CD14-positive monocyte (primary cell): ENCODE measurements around the gene WNT7B. TPM values are rescaled to one million over a fixed set of nuclear protein-coding genes. Genes with fewer than 3 reads are reported as not detected.

Experiments used
- DNase-seq, 3 donors: peaks; one replicate each; pipeline ENCODE4 v3.0.0-alpha.2; 2011 to 2022
- H2AFZ ChIP-seq: 2 replicates; pipeline ENCODE4 v1.6.0; 2012; ENCODE audit warnings: mild to moderate bottlenecking, low read depth, low read length, inconsistent platforms; ENCODE audit not compliant: insufficient read depth, poor library complexity, severe bottlenecking
- H3K27ac ChIP-seq, 2 donors: 1 replicate in 1 of 2; 2 replicates in 1 of 2; pipeline ENCODE4 v1.5.1; 2012 to 2013; ENCODE audit warnings: low read length in 2 of 2, control low read depth in 1 of 2, inconsistent platforms in 1 of 2, low read depth in 1 of 2, mild to moderate bottlenecking in 1 of 2
- H3K27me3 ChIP-seq, 2 donors: one replicate each; pipeline versions ENCODE4 v1.6.0 to v1.6.1; 2011 to 2013; ENCODE audit warnings: low read length in 2 of 2; ENCODE audit not compliant: control insufficient read depth in 2 of 2, insufficient read depth in 2 of 2
- H3K36me3 ChIP-seq, 2 donors: replicated peaks in 1 of 2; 1 replicate in 1 of 2; 2 replicates in 1 of 2; pipeline versions ENCODE4 v1.5.1 to v1.6.1; 2012 to 2013; ENCODE audit warnings: low read length in 2 of 2, control low read depth in 1 of 2, inconsistent platforms in 1 of 2, mild to moderate bottlenecking in 1 of 2; ENCODE audit not compliant: insufficient read depth in 2 of 2, control insufficient read depth in 1 of 2
- H3K4me1 ChIP-seq, 2 donors: 1 replicate in 1 of 2; 2 replicates in 1 of 2; pipeline versions ENCODE4 v1.5.1 to v1.6.1; 2012 to 2013; ENCODE audit warnings: low read length in 2 of 2, control low read depth in 1 of 2, inconsistent platforms in 1 of 2, mild to moderate bottlenecking in 1 of 2, moderate library complexity in 1 of 2; ENCODE audit not compliant: insufficient read depth in 2 of 2, control insufficient read depth in 1 of 2
- H3K4me2 ChIP-seq: replicated peaks from 2 replicates; pipeline ENCODE3; 2012; ENCODE audit warnings: low read length, moderate library complexity, mild to moderate bottlenecking; ENCODE audit not compliant: poor library complexity, severe bottlenecking; ENCODE audit errors: extremely low read depth
- H3K4me3 ChIP-seq, 3 experiments: fragments of 200-600 bp in 1 of 3; sonication (generic) in 1 of 3; replicated peaks in 1 of 3; 1 replicate in 2 of 3; 2 replicates in 1 of 3; pipeline ENCODE4 v1.5.1; 2011 to 2013; ENCODE audit warnings: low read length in 3 of 3, mild to moderate bottlenecking in 3 of 3, control low read depth in 2 of 3, low read depth in 2 of 3, inconsistent platforms in 1 of 3, moderate library complexity in 1 of 3
- H3K79me2 ChIP-seq: 2 replicates; pipeline ENCODE4 v1.6.0; 2012; ENCODE audit warnings: mild to moderate bottlenecking, control low read depth, inconsistent platforms, low read length, moderate library complexity; ENCODE audit not compliant: insufficient read depth
- H3K9ac ChIP-seq: 2 replicates; pipeline ENCODE4 v1.6.0; 2017; ENCODE audit warnings: low read length, mild to moderate bottlenecking; ENCODE audit not compliant: insufficient read depth, poor library complexity, severe bottlenecking
- H3K9me3 ChIP-seq, 2 donors: replicated peaks in 1 of 2; 1 replicate in 1 of 2; 2 replicates in 1 of 2; pipeline versions ENCODE4 v1.5.1 to v1.6.1; 2012 to 2013; ENCODE audit warnings: low read length in 2 of 2, control low read depth in 1 of 2; ENCODE audit not compliant: control insufficient read depth in 1 of 2, insufficient read depth in 1 of 2
- H4K20me1 ChIP-seq: 2 replicates; pipeline ENCODE4 v1.6.0; 2012; ENCODE audit warnings: mild to moderate bottlenecking, low read length, control low read depth, moderate library complexity; ENCODE audit not compliant: insufficient read depth
- H3K27ac Mint-ChIP-seq, 7 donors: one replicate each; pipeline ENCODE4 v1.8.0; 2020; ENCODE audit warnings: mild to moderate bottlenecking in 7 of 7, mixed read lengths in 7 of 7, moderate library complexity in 6 of 7, inconsistent platforms in 2 of 7
- H3K27me3 Mint-ChIP-seq, 3 donors: one replicate each; pipeline ENCODE4 v1.8.0; 2021 to 2022; ENCODE audit warnings: low read depth in 3 of 3, mild to moderate bottlenecking in 3 of 3, mixed read lengths in 3 of 3, moderate library complexity in 3 of 3, inconsistent platforms in 1 of 3
- H3K36me3 Mint-ChIP-seq, 2 donors: one replicate each; pipeline ENCODE4 v1.8.0; 2020; ENCODE audit warnings: mixed read lengths in 2 of 2, inconsistent platforms in 1 of 2, mild to moderate bottlenecking in 1 of 2
- H3K4me1 Mint-ChIP-seq: one replicate; pipeline ENCODE4 v1.8.0; 2020; ENCODE audit warnings: mild to moderate bottlenecking, mixed read lengths
- H3K4me3 Mint-ChIP-seq, 2 donors: one replicate each; pipeline ENCODE4 v1.8.0; 2020; ENCODE audit warnings: mild to moderate bottlenecking in 2 of 2, mixed read lengths in 2 of 2, moderate library complexity in 1 of 2
- H3K9me3 Mint-ChIP-seq, 7 donors: one replicate each; pipeline ENCODE4 v1.8.0; 2020 to 2022; ENCODE audit warnings: mixed read lengths in 7 of 7, mild to moderate bottlenecking in 6 of 7, moderate library complexity in 6 of 7, inconsistent platforms in 2 of 7
- WGBS: methylation state at CpG from one replicate; pipeline ENCODE4 v1.1.5; 2013; ENCODE audit warnings: missing lambda C conversion rate; ENCODE audit not compliant: insufficient coverage; 5-methylcytosine and 5-hydroxymethylcytosine counted together
- intact Hi-C, 2 donors: fragments of 100-400 bp; cut with micrococcal nuclease; formaldehyde crosslinking; loops; one replicate each; pipeline versions ENCODE4 v1.15.0 to v1.15.1; 2023
- polyA plus RNA-seq, 3 donors: library from polyadenylated mRNA; depleted of rRNA in 1 of 3; unstranded in 2 of 3; stranded (reverse) in 1 of 3; fragments of 300-500 nt in 2 of 3; fragments of >200 nt in 1 of 3; fragmentation: Illumina TruSeq in 2 of 3; gene quantifications; 1 replicate in 2 of 3; 2 replicates in 1 of 3; pipeline ENCODE4 v1.2.3, GENCODE V29; 2012 to 2021
- TF ChIP-seq, protein P1 (sequence below): fragments of 200-600 bp; IDR thresholded peaks from one replicate; pipeline ENCODE4 v1.8.0; 2022; ENCODE audit warnings: antibody characterized with exemption, mild to moderate bottlenecking

Gene WNT7B
- polyA plus RNA-seq, 3 donors: not detected

GRCh38 chr22:45996241-45997076, 19.5 kb upstream of the WNT7B start:
- H2AFZ ChIP-seq: peak overlapping the region; percentile 65
- H4K20me1 ChIP-seq: no peaks in the 10 kb centered on the region
- H3K27me3 ChIP-seq: no peaks in the 10 kb centered on the region
- peaks cover 0 to 6% (median 0%) of the 10 kb centered on the region in 7 donors for H3K9me3 Mint-ChIP-seq
- WGBS: 23% methylated on average over 29 of the region's 29 CpGs
- no peaks in the 10 kb centered on the region for H3K79me2 ChIP-seq
- no peaks in the 10 kb centered on the region for H3K36me3 Mint-ChIP-seq
- H3K4me2 ChIP-seq: peak overlapping the region; percentile 77
- intact Hi-C loops: loop anchor here (2.0 to 10.0 kb wide), 5 partner anchors 16 to 298 kb away; partner anchors contain the start of gene GTSE1 (in 2 of the 2)
- no peaks in the 10 kb centered on the region for H3K36me3 ChIP-seq
- peak overlapping the region; percentile 97 to 99 (median 98) for H3K27ac Mint-ChIP-seq
- peak overlapping the region; percentile 94 to 98 for H3K27ac ChIP-seq
- H3K4me3 Mint-ChIP-seq: peak overlapping the region; percentile 78 to 93
- H3K9ac ChIP-seq: peak overlapping the region; percentile 76
- DNase-seq: peak; percentile 91 to 95 (median 93)
- no peaks in the 10 kb centered on the region for H3K9me3 ChIP-seq
- peak overlapping the region in 2 of 3 experiments; percentile 32 to 68 for H3K4me3 ChIP-seq
- peaks cover 53 to 57% of the 10 kb centered on the region in 2 donors for H3K4me1 ChIP-seq
- TF ChIP-seq, protein P1, sequence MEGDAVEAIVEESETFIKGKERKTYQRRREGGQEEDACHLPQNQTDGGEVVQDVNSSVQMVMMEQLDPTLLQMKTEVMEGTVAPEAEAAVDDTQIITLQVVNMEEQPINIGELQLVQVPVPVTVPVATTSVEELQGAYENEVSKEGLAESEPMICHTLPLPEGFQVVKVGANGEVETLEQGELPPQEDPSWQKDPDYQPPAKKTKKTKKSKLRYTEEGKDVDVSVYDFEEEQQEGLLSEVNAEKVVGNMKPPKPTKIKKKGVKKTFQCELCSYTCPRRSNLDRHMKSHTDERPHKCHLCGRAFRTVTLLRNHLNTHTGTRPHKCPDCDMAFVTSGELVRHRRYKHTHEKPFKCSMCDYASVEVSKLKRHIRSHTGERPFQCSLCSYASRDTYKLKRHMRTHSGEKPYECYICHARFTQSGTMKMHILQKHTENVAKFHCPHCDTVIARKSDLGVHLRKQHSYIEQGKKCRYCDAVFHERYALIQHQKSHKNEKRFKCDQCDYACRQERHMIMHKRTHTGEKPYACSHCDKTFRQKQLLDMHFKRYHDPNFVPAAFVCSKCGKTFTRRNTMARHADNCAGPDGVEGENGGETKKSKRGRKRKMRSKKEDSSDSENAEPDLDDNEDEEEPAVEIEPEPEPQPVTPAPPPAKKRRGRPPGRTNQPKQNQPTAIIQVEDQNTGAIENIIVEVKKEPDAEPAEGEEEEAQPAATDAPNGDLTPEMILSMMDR: no peak
- peaks cover 61% of the 10 kb centered on the region for H3K4me1 Mint-ChIP-seq
- H3K27me3 Mint-ChIP-seq: peaks cover 0 to 6% (median 2%) of the 10 kb centered on the region in 3 donors

DNA sequence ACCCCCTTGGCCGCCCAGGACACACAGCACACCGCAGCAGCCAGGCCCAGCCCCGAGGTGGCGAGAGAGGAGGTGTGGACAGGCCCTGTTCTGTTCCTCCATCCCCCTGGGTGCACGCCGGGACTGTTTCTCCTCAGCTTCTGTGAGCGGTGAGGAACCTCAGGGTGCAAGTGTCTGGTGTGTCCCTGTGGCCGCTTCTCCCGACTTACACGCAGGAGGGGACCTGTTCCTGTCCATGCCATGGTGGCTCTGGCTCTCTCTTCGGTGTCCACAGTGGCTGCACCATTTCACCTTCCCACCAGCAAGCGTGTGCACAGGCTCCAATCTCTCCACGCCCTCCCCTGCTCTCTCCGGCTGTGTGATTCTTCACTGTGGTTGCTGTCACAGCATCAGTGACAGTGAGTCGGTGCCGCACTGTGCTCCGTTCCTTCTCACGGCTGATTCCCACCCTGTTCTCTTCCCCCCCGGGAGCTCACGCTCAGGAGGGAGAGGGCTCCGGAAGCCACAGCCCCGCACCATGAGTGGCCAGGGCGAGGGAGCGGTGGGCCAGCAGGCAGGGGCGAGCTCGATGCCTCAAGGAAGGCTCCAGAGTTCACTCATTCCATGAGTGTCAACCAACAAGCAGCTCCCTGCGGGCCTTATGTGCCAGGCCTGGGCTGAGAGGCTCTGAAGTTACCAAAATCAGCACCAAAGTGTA, 18.6 kb upstream of the WNT7B start:
- Histone ChIP-seq H3K4me3 (peak overlapping the region in 1 of 3 experiments; percentile 68), H3K4me2 (peak overlapping the region; percentile 77), H3K9ac (peak overlapping the region; percentile 76), H3K36me3 (no peaks in the 10 kb centered on the region), H2AFZ (peak overlapping the region; percentile 65), H3K27me3 (no peaks in the 10 kb centered on the region), H3K79me2 (no peaks in the 10 kb centered on the region), H3K9me3 (no peaks in the 10 kb centered on the region), H3K27ac (peak overlapping the region; percentile 94 to 98), H3K4me1 (peaks cover 50 to 53% of the 10 kb centered on the region in 2 donors), H4K20me1 (no peaks in the 10 kb centered on the region)
- peak overlapping the region; percentile 97 to 99 (median 98) for H3K27ac Mint-ChIP-seq
- DNase-seq: no peak
- H3K4me3 Mint-ChIP-seq: peak overlapping the region; percentile 54 to 65
- H3K36me3 Mint-ChIP-seq: no peaks in the 10 kb centered on the region
- intact Hi-C loops: loop anchor here (2.0 to 10.0 kb wide), 5 partner anchors 17 to 299 kb away; partner anchors contain the start of gene GTSE1 (in 2 of the 2)
- TF ChIP-seq, protein P1: no peak
- 89% methylated on average over 22 of the region's 27 CpGs for WGBS
- peaks cover 53% of the 10 kb centered on the region for H3K4me1 Mint-ChIP-seq
- peaks cover 0 to 6% (median 0%) of the 10 kb centered on the region in 7 donors for H3K9me3 Mint-ChIP-seq
- peaks cover 0 to 11% (median 2%) of the 10 kb centered on the region in 3 donors for H3K27me3 Mint-ChIP-seq
